Right lung (tissue), 10 donors: ENCODE data around the gene MSN. TPM values are rescaled to one million over a fixed set of nuclear protein-coding genes. Genes with fewer than 3 reads are reported as not detected.
"Not testable (repeated sequence)": the region's sequence is repeated elsewhere in the genome, so short reads cannot be mapped to it uniquely, and the experiment has no call there.

Experiments
- DNase-seq, 2 donors: peaks; one replicate each; pipeline ENCODE4 v3.0.0-alpha.2; 2013
- long read RNA-seq, 8 donors: transcript quantifications; one replicate each; lab custom pipeline, GENCODE V29; 2026
- polyA plus RNA-seq, 5 donors: library from polyadenylated mRNA; unstranded; fragments of 120-200 nt; gene quantifications; one replicate each; pipeline versions ENCODE4 v1.2.1 to v1.2.3, GENCODE V29; 2013; ENCODE audit warnings: inconsistent platforms in 1 of 5, low replicate concordance in 1 of 5; ENCODE audit not compliant: insufficient read length in 5 of 5, insufficient read depth in 1 of 5

The MSN gene
- 100 to 1,000 TPM; 367 to 440 (median 375) TPM for polyA plus RNA-seq
- long read RNA-seq, donor 1, transcript MSN-201 (13 exons, 3,944 nt): major isoform, 45 of 339 reads
- long read RNA-seq, donor 1, partial matches to known transcripts: 293 of 339 reads
- long read RNA-seq, donor 1, other reads (novel, unspliced or antisense): 0 of 339 reads
- long read RNA-seq, donor 2, transcript MSN-201 (13 exons, 3,944 nt): major isoform, 33 of 182 reads
- long read RNA-seq, donor 2, partial matches to known transcripts: 139 of 182 reads
- long read RNA-seq, donor 2, other reads (novel, unspliced or antisense): 10 of 182 reads
- long read RNA-seq, donor 3, transcript MSN-201 (13 exons, 3,944 nt): major isoform, 23 of 212 reads
- long read RNA-seq, donor 3, partial matches to known transcripts: 183 of 212 reads
- long read RNA-seq, donor 3, other reads (novel, unspliced or antisense): 6 of 212 reads
- long read RNA-seq, donor 4, transcript MSN-201 (13 exons, 3,944 nt): major isoform, 10 of 267 reads
- long read RNA-seq, donor 4, partial matches to known transcripts: 256 of 267 reads
- long read RNA-seq, donor 4, other reads (novel, unspliced or antisense): 0 of 267 reads
- long read RNA-seq, donor 5, transcript MSN-201 (13 exons, 3,944 nt): major isoform, 26 of 295 reads
- long read RNA-seq, donor 5, partial matches to known transcripts: 259 of 295 reads
- long read RNA-seq, donor 5, other reads (novel, unspliced or antisense): 10 of 295 reads
- long read RNA-seq, donor 6, transcript MSN-201 (13 exons, 3,944 nt): major isoform, 52 of 248 reads
- long read RNA-seq, donor 6, partial matches to known transcripts: 186 of 248 reads
- long read RNA-seq, donor 6, other reads (novel, unspliced or antisense): 9 of 248 reads
- long read RNA-seq, donor 7, transcript MSN-201 (13 exons, 3,944 nt): major isoform, 68 of 237 reads
- long read RNA-seq, donor 7, partial matches to known transcripts: 154 of 237 reads
- long read RNA-seq, donor 7, other reads (novel, unspliced or antisense): 15 of 237 reads
- long read RNA-seq, donor 8, transcript MSN-201 (13 exons, 3,944 nt): major isoform, 17 of 32 reads
- long read RNA-seq, donor 8, partial matches to known transcripts: 15 of 32 reads
- long read RNA-seq, donor 8, other reads (novel, unspliced or antisense): 0 of 32 reads

DNA sequence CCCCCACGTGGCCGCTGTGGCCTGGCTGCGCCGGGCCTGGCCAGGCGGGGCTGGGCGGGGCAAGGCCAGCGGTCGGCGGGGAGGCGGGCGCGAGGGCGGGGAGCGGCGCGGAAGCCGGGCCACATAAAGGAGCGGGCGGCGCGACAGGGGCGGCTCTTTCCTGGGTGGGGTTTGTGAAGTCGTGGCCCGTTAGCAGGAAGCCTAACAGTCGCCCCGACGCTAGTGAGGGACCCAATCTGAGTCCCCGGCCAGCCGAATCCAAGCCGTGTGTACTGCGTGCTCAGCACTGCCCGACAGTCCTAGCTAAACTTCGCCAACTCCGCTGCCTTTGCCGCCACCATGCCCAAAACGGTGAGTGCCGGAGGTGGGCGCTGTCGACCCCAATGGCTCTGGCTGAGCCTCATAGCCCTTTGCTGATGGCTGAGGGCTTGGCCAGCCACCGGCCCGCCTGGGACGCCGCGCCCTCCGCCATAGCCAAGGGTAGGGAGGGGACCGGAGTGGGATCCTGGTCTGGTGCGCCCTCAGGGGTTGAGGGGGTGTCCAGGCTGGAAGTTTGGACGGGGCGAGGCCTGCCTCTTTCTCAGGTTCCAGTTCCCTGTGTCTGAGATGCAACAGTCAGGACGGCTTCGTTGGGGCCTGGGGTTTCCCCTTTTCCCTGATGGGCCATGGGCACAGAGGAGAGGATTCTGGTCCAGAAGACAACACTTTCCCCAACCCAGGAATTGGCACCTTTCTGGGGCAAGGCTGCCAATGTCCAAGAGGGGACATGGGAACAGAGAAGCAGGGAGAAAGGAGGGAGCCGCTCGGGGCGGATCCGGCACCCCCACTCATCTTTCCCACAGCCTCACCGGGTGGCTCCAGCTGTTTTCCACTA lies at the start of gene MSN:
MSN (plus strand) TSS at position 152 of the 874 bp plus-strand sequence; CDS start at position 340, 188 bp downstream.
- peak in 1 of 2 donors; percentile 50 for DNase-seq

DNA sequence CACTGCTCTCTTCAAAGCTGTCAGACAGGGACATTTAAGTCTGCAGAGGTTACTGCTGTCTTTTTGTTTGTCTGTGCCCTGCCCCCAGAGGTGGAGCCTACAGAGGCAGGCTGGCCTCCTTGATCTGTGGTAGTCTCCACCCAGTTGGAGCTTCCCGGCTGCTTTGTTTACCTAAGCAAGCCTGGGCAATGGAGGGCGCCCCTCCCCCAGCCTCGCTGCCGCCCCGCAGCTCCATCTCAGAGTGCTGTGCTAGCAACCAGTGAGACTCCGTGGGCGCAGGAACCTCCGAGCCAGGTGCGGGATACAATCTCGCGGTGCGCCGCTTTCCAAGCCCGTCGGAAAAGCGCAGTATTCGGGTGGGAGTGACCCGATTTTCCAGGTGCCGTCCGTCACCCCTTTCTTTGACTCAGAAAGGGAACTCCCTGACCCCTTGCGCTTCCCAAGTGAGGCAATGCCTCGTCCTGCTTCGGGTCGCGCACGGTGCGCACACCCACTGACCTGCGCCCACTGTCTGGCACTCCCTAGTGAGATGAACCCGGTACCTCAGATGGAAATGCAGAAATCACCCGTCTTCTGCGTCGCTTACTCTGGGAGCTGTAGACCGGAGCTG lies 47.3 kb upstream of the MSN start:
- DNase-seq: not testable (repeated sequence)

DNA sequence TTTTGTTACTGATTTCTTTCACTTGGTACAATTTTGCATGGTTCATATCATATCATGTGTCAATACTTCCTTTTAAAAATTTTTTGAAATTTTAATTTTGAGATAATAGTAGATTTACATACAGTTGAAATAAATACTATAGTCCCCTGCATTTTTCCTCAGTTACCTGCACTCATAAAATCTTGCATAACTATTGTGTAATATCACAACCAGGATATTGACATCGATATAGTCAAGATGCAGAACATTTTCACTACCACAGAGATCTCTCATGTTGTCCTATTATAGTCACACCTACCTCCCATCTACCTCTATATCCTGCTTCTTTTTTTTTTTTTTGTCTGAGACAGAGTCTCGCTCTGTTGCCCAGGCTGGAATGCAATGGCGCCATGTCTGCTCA lies 36.7 kb upstream of the MSN start:
- no peak for DNase-seq

DNA sequence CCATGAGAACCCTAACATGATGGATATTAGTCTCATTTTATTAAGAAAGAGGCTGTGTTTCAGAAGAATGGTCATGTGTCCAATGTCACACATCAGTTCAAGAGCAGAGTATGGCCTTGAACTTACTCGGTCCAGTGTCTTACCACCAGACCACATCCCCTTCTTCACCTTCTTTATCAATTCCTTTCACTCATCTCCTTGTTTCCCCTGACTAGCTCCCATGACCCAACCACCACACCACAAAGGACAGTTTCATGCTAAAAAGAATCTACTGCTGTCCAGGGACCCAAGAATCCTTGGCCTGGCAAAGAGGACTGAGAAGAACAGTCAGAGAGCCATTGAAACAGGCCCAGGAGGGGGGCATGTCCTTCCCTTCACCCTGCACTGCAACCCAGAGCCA lies 33.6 kb upstream of the MSN start:
- DNase-seq: no peak

DNA sequence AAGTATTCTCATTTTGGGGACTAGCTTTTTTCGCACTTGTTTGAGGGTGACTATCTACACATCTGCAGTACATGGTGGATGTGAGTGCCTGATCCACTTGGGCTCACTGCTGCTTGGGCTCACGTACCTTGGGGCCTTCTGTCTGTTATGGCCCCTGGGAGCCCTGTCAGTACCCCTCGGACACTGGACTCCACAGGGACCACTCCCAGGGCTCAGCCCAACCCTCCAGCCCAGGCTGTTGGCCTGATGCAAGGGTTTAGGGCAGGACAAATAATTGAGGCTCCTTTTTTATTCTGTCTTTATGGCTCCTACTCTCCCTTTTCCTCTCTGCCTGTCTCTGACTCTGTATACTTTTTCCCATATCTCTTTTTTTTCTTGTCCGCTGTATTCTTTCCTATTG lies 32.7 kb upstream of the MSN start:
- DNase-seq: no peak

DNA sequence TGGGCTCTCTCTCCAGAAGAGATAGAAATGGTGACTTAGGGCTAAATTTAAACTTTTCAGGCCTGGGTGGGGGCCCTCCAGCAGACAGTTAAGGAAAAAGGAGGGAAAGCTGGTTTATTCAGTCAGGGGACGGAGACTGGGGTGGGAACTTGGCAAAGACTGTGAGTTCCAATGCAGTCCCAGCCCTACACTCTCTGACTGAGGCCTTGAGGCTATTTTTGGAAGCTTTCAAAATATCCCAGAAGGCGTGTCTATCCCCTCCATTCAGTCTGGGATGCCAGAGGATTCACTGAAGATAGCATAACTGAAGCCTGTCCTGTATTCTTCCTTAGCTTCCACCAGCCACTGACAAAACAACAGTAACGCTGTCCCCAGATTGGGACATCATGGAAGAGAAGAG lies 32.1 kb upstream of the MSN start:
- DNase-seq: peak; percentile 52 to 56

DNA sequence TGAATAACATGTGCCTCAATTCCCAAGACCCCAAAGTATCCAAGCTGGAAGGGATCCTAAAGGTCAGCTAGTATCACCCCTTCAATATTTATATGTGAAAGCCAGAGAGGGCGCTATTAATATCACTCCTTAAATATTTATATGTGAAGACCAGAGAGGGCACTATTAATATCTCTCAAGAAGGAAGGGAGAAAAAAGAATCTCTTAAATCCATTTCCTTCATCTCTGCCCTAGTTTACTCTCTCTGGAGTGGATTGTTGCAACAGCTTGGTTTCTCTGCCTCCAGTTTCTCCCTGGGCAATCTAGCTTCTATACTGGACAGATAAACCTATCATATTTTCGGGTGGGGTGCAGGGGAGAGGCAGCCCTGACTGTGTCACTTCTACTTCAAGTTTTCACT lies 31.6 kb upstream of the MSN start:
- DNase-seq: no peak

DNA sequence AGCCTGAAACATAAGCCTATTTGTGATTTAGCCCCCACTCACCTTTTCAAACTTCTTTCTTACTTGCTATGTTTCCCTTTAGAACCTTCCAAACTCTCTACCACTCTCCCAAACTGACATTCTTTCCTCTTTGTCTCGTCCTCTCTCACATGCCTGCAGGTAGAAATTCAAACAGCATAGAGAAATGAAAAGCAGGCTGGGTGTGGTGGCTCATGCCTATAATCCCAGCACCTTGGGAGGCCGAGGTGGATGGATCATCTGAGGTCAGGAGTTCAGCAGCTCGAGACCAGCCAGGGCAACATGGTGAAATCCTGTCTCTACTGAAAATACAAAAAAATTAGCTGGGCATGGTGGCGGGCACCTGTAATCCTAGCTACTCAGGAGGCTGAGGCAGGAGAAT lies 31.2 kb upstream of the MSN start:
- DNase-seq: not testable (repeated sequence)

DNA sequence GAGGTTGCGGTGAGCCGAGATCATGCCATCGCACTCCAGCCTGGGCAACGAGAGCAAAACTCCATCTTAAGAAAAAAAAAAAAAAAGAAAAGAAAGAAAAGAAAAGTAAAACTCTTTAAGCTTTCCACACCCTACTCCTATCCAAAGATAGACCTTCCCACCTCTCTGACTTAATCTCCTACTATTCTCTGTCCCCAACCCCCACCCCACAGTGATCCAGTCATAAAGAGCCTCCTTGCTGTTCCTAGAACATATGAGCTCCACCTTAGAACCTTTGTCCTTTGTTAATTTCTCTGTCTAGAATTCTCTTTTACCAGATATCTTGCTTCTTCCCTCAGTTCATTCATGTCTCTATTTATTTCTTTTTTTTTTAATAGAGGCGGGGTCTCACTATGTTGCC lies 30.1 kb upstream of the MSN start:
- no peak for DNase-seq

DNA sequence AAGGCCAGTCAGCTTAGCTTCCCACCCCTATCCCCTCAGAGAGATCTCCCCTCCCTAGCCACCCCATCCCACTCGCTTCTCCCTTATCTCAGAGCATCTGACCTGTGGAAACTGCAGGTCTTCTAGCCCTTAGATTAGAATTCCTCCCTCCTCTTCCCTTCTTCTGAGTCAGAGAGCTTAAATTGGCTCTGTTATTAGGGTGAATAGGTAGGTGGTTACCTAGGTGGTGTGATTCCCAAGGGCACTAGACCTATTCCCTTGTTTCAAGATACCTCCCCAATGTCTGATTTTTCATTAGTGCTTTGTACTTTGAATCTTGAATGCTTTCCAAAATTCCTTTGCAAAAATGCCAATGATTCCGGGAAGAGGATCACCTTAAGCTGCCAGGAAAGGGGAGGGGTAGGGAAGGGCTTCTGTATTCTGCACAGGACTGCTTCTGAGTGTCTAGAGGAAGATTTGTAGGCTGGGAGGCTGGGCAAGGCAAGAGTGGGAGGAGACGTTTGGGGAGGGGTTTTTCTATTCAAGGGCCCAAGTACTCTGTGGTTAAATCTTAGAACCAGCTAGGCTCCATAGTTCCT lies 24.5 kb upstream of the MSN start:
- DNase-seq: no peak

DNA sequence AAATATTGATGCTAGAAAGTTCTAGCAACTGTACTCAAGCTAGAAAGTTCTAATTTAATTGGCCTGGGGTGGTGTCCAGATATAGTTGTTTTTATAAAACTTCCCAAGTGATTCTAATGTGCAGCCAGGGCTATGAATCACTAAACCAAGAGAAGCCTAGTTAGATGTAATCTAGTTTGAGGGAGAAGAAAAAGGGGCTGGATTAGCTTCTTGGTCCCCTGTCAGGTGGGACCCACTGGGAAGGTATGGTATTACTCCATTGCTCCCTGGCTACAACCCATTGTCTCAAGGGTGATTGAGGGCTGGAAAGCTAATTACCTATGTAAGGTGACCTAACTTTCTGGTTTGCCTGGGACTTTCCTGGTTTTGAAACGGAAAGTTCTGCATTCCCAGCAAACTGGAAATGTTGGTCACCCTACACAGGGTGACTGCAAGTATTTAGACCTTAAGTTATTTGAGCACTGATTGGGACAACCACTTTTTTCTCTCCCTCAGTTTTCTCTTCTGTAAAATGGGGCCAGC lies 23.9 kb upstream of the MSN start:
- DNase-seq: no peak

DNA sequence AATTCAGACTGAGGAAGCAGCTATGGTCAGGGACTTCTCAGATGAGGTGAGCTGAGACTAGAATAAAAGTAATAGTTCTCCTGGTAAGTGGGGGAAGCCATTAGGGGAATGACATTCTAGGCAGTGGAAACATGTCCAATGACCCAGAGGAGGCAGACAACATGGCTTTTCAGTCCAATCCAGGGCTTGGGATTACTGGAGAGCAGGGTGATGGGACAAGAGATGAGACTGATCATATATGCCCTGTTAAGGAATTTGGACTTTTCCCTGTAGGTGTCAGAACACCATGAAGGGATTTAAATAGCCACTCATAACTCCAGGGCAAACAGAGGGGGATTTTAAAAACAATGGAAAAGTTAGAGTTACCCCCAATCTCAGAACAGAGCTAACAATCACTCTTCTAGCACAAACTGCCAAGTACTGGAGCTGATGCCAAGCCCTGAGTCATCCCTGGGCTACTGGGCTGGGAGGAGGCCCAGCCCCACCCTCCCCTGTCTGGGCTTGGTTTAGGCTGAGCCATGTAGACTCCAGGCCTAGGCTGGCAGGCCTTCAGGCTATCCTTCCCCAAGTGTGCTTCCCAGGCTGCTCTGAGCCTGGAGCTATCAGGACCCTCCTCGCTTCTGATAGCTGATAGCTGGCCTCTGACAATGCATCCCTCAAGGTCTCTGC lies 22.7 kb upstream of the MSN start:
- DNase-seq: peak; percentile 37 to 40

DNA sequence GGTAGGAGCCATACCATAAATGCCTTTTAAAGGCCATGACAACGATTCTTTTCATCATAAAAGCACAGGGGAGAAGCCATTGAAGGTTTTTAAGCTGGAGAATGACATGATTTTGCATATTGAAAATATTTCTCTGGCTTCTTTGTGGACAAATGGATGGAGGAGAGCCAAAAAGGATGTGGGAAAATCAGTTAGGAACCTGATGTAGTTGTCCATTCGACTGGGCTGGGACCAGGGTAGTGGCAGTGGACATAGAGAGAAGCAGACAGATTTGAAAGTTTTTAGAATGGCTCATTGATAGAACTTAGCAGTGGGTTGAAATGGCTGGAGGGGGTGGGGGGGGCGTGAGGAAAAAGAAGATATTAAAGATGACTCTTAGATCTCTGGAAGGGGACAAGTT lies 19.7 kb upstream of the MSN start:
- no peak for DNase-seq

DNA sequence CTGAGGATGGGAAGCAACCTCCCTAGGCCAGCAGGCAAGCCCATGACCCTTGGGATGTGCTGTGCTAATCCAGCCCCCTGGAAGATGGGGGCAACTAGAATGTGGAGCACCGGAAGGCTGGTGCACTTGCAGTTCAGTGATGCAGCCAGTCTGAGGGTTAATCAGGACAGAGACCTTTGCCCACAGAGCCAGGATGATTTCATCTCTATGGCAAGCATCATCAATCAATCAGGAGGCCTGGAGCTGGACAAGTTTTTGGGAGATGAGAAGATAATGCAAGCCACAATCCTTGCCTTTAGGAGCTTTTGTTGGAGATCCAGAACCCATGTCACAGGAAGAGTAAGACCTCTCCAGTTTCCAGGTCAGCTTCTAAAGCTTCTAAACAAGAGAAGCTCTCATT lies 15.4 kb upstream of the MSN start:
- DNase-seq: no peak

DNA sequence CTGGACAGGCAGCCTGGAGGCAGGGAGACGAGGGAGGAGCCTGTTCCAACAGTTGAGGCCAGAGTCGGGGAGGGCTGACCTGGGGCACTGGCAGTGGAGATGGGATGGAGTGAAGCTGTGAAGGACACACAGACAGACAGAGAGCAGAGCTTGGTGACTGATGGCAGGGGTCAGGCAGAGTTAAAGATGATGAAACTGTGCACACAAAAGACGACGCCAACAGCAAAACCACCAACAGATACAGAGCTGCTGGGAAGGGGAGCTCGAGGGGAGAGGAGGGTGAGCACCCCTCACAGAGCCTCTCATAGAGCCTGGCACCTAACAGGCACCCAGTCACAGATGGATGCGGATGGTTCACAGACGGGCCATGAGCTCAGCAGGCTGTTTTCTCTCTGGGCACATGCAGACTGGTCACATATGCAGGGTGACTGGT lies 10.4 kb upstream of the MSN start:
- not testable (repeated sequence) for DNase-seq

DNA sequence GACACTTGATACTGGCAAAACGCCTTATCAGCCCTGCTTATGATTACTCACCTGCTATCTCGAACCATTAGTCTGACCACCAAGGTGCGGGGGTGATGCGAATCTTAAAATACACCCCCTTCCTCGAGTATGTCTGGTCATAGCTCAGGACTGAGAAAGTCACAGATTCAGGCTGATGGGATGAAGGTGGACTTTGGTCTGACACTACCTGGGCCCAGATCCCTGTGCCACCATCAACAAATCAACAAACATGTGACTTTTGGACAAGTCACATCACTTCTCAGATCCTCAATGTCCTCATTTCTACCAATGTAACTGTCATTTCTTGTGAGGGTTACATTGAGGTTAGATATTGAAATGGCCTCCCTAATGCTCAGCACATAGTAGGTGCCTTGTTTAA lies 9.8 kb upstream of the MSN start:
- DNase-seq: no peak

DNA sequence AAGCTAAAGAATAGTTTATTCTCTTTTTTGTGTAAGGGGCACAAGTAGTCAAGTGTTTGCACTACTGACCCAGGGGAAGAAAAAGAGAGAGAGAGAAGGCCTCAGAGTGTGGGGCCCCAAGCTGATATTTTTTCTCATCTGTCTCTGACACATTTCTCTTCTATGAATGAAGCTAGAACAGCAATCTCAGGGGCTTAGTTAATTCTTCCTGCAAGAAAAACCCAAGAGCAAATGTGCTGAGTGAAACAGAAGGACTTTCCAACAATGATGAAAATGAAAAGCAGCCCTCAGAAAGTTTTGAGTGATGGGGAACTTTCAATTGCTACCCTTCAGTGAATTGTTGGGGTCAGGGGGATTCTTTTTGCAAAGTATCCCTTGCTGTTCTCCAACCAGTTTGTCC lies 9.2 kb upstream of the MSN start:
- DNase-seq: no peak

DNA sequence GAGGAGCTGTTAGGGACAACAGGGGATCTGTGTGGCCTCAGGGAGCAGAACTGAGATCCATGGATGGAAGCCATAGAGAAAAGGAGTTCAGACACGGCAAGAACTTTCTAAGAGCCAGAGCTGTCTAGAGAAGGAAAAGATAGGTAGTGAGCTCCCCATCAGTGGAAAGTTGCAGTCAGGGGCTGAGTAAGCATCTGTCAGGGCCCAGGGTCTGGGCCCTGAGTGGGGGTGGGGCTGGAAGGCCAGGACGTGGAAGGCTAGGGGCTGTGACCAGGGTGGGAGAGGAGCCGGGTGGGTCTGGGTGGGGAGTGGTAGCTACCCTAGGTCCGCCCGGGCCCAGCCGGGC lies 324 bp upstream of the MSN start:
- DNase-seq: no peak
